Endothelial cell of umbilical vein (primary cell): ENCODE measurements around the gene SIM2.

Experiments used
- EZH2 ChIP-seq: IDR thresholded peaks from 2 replicates; pipeline ENCODE4 v1.6.1; 2012; ENCODE audit warnings: borderline replicate concordance, low read depth, mild to moderate bottlenecking, moderate library complexity, low read length, inconsistent platforms; ENCODE audit not compliant: severe bottlenecking
- FOS ChIP-seq: IDR thresholded peaks from 2 replicates; pipeline ENCODE4 v1.6.1; 2011; ENCODE audit warnings: mild to moderate bottlenecking, low read length, moderate library complexity, borderline replicate concordance; ENCODE audit not compliant: insufficient read depth
- GATA2 ChIP-seq: IDR thresholded peaks from 2 replicates; pipeline ENCODE4 v1.7.0; 2011; ENCODE audit warnings: low read depth, mild to moderate bottlenecking, moderate library complexity, mixed read lengths, low read length; ENCODE audit not compliant: insufficient read length, insufficient read depth
- JUN ChIP-seq: IDR thresholded peaks from 2 replicates; pipeline ENCODE4 v1.6.1; 2011; ENCODE audit warnings: borderline replicate concordance, low read depth; ENCODE audit not compliant: insufficient read length, insufficient read depth
- MYC ChIP-seq: IDR thresholded peaks from one replicate; pipeline ENCODE4 v1.6.1; 2011; ENCODE audit warnings: mild to moderate bottlenecking, low read depth, low read length
- POLR2A ChIP-seq: IDR thresholded peaks from 2 replicates; pipeline ENCODE4 v1.6.1; 2012; ENCODE audit warnings: low read depth, mild to moderate bottlenecking, control low read depth, low read length
- POLR2AphosphoS5 ChIP-seq: IDR thresholded peaks from 2 replicates; pipeline ENCODE4 v1.6.1; 2012; ENCODE audit warnings: low read depth, mild to moderate bottlenecking, control low read depth, low read length, moderate library complexity; ENCODE audit not compliant: insufficient read depth
- TF ChIP-seq, protein P1 (sequence below), 2 donors: IDR thresholded peaks; 1 replicate in 1 of 2; 2 replicates in 1 of 2; pipeline ENCODE4 v1.5.1; 2011; ENCODE audit warnings: low read length in 2 of 2, mild to moderate bottlenecking in 2 of 2, moderate library complexity in 2 of 2, control low read depth in 1 of 2, inconsistent platforms in 1 of 2, low read depth in 1 of 2; ENCODE audit not compliant: insufficient read depth in 1 of 2; ENCODE audit errors: extremely low read depth in 1 of 2
- TF ChIP-seq, protein P2 (sequence below): IDR thresholded peaks from 2 replicates; pipeline ENCODE4 v1.6.1; 2011; ENCODE audit not compliant: insufficient read depth, insufficient read length

DNA sequence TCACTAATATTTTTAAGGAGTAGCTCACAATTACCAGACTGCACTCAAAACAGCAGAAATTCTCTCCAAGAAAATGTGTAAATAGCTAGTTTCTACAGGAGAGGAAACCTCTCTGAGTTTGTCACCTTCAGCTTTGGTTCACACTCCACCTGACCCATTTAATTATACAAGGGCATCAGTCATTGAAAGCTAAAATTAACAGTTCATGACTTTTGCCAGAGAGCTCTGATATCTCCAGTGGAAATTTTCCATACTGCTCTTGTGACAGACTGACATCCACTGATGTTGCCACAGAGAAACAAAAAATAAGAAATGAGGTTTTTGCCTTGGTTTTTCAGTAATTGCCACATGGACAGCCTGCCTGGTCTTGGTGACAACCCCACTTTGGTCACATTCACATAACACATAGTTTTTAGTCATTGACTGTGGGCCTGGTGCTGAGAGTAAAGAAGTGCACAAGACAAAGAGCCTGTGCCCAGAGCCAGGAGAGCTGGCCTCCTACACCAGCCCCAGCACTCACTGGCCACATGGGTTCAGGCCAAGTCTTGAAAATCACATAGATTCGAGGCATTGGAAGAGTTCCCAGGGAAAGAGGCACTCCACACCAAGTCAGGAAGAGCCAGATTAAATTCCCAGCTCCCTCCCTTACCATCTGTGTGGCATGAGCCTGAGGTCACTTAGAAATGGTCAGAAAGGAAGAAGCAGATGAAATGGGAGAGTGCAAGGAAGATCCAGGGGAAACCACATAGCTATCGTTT is 13.8 kb upstream of the SIM2 start:
- TF ChIP-seq, protein P1, sequence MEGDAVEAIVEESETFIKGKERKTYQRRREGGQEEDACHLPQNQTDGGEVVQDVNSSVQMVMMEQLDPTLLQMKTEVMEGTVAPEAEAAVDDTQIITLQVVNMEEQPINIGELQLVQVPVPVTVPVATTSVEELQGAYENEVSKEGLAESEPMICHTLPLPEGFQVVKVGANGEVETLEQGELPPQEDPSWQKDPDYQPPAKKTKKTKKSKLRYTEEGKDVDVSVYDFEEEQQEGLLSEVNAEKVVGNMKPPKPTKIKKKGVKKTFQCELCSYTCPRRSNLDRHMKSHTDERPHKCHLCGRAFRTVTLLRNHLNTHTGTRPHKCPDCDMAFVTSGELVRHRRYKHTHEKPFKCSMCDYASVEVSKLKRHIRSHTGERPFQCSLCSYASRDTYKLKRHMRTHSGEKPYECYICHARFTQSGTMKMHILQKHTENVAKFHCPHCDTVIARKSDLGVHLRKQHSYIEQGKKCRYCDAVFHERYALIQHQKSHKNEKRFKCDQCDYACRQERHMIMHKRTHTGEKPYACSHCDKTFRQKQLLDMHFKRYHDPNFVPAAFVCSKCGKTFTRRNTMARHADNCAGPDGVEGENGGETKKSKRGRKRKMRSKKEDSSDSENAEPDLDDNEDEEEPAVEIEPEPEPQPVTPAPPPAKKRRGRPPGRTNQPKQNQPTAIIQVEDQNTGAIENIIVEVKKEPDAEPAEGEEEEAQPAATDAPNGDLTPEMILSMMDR (IDR thresholded peaks at IDR 0.05; ENCODE audit: extremely low read depth in 1 of 2, insufficient read depth in 1 of 2, low read depth in 1 of 2, low read length in 2 of 2): no peak
- no peak for TF ChIP-seq POLR2AphosphoS5
- no peak for TF ChIP-seq POLR2A
- TF ChIP-seq, protein P2, sequence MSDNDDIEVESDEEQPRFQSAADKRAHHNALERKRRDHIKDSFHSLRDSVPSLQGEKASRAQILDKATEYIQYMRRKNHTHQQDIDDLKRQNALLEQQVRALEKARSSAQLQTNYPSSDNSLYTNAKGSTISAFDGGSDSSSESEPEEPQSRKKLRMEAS: no peak
- peak; percentile 41 for TF ChIP-seq EZH2
- no peak for TF ChIP-seq JUN
- TF ChIP-seq MYC: no peak
- TF ChIP-seq FOS: no peak
- TF ChIP-seq GATA2: no peak
